ENCODE data around the gene SEPTIN1. TPM values are rescaled to one million over a fixed set of nuclear protein-coding genes. Genes with fewer than 3 reads are reported as not detected.
A peak's percentile ranks its signal among the peaks of the same experiment; 100 is the strongest.

Gene SEPTIN1
- total RNA-seq, 1 experiment from 2014 or later: 1.4 TPM

- Histone ChIP-seq H3K27me3 (ENCODE audit: insufficient read depth, low read length) (no peaks in the 10 kb centered on the region), H3K23ac (ENCODE audit: insufficient read length, low read depth, low read length) (no peak overlapping the region), H3K23me2 (ENCODE audit: insufficient read length, low read depth, low read length, poor library complexity, severe bottlenecking) (peaks cover 13% of the 10 kb centered on the region), H3K56ac (ENCODE audit: insufficient read length, low read depth, low read length) (no peak overlapping the region), H2AFZ (ENCODE audit: low read length) (no peak overlapping the region), H2BK12ac (ENCODE audit: insufficient read length, low read depth, low read length) (no peak overlapping the region), H2AK5ac (ENCODE audit: insufficient read length, low read length) (no peak overlapping the region), H3K79me2 (ENCODE audit: insufficient read depth, low read length) (no peaks in the 10 kb centered on the region), H3K4me2 (ENCODE audit: insufficient read depth, insufficient read length, low read length) (peak overlapping the region; percentile 55), H2BK5ac (ENCODE audit: insufficient read length, low read length) (no peak overlapping the region), H4K20me1 (ENCODE audit: control insufficient read depth, insufficient read depth, insufficient read length) (no peaks in the 10 kb centered on the region), H2BK15ac (ENCODE audit: low read depth, low read length) (no peak overlapping the region), H2BK20ac (ENCODE audit: low read depth, low read length, poor library complexity, severe bottlenecking) (no peak overlapping the region), H3K14ac (ENCODE audit: insufficient read depth, low read length) (peak overlapping the region; percentile 80; the same call in 1 of the 2 replicates), H3K79me1 (ENCODE audit: insufficient read depth, low read depth, low read length, poor library complexity, severe bottlenecking) (no peaks in the 10 kb centered on the region), H3K9me3 (ENCODE audit: control insufficient read depth, low read depth, low read length) (no peaks in the 10 kb centered on the region), H3K18ac (ENCODE audit: insufficient read length, low read depth, low read length) (peak overlapping the region; percentile 81), H3K4me1 (ENCODE audit: insufficient read depth, low read length) (no peaks in the 10 kb centered on the region; the same call in 1 of the 2 replicates), H2BK120ac (ENCODE audit: low read depth, low read length, poor library complexity, severe bottlenecking) (peak overlapping the region; percentile 67), H4K8ac (replicated peaks; ENCODE audit: insufficient read length, low read depth, low read length) (no peak overlapping the region), H3K9ac (ENCODE audit: extremely low read depth, insufficient read length, low read length) (no peak overlapping the region), H3K4ac (ENCODE audit: low read depth, low read length) (no peak overlapping the region; the same call in 1 of the 2 replicates), H3K27ac (ENCODE audit: insufficient read length, low read depth, low read length) (peak overlapping the region; percentile 77), H4K5ac (ENCODE audit: insufficient read length, low read depth, low read length) (no peak overlapping the region), H3T11ph (ENCODE audit: low read length) (no peak overlapping the region), H4K91ac (ENCODE audit: insufficient read length, low read depth, low read length) (no peak overlapping the region)
- Mint-ChIP-seq H3K36me3 (ENCODE audit: insufficient read depth in 1 of 3, low read depth in 3 of 3) (peaks cover 2 to 4% (median 2%) of the 10 kb centered on the region in 3 experiments; a peak in 4 of 7 replicates), H3K27me3 (ENCODE audit: low read depth) (no peaks in the 10 kb centered on the region), H3K27ac (peak overlapping the region; percentile 97 to 100 (median 99)), H3K9me3 (peaks cover 0 to 2% of the 10 kb centered on the region in 2 experiments; a peak in 2 of 5 replicates), H3K4me1 (peaks cover 20 to 40% of the 10 kb centered on the region in 2 experiments), H3K4me3 (peak overlapping the region; percentile 87 to 95)
- peak; percentile 93 for DNase-seq
- WGBS (ENCODE audit: extremely low coverage, insufficient read length, low lambda C conversion rate): no CpG with 5 or more reads among the region's 39 CpGs
- no peak for TF ChIP-seq CTCF (conservative IDR thresholded peaks at IDR 0.05)
Measured at GRCh38 chr16:30377812-30378235, 4.5 kb downstream of the SEPTIN1 start.
